GM12873 (cell line): ENCODE results near the gene GNPAT.

Experiments
- CTCF ChIP-seq: IDR thresholded peaks from 2 replicates; pipeline ENCODE4 v1.5.1; 2012; ENCODE audit warnings: low read depth, mild to moderate bottlenecking, moderate library complexity, low read length, control low read depth; ENCODE audit not compliant: insufficient read depth; ENCODE audit errors: missing control alignments

GNPAT gene

GRCh38 chr1:231311720-231312431 lies 70.9 kb downstream of the GNPAT start:
- no peak for TF ChIP-seq CTCF

GRCh38 chr1:231312432-231312788 lies 71.4 kb downstream of the GNPAT start:
- TF ChIP-seq CTCF = no peak

GRCh38 chr1:231313661-231314060 lies 72.6 kb downstream of the GNPAT start:
- TF ChIP-seq CTCF = no peak

GRCh38 chr1:231315887-231316286 lies 74.9 kb downstream of the GNPAT start:
- peak; percentile 84 for TF ChIP-seq CTCF

GRCh38 chr1:231317306-231318014 lies 76.4 kb downstream of the GNPAT start:
- no peak for TF ChIP-seq CTCF

GRCh38 chr1:231318015-231318355 lies 77.0 kb downstream of the GNPAT start:
- TF ChIP-seq CTCF = no peak

- TF ChIP-seq CTCF = no peak
Observed at GRCh38 chr1:231318568-231318967, 77.6 kb downstream of the GNPAT start.
